HepG2 (cell line): Measurements from ENCODE around the gene ADCY9. TPM values are rescaled to one million over a fixed set of nuclear protein-coding genes. Genes with fewer than 3 reads are reported as not detected.

Experiments used
- ATAC-seq: fragments of 200-7000 bp; cut with Tn5 transposase; 3 replicates; pipeline ENCODE4 v1.9.1; 2020; ENCODE audit warnings: mild to moderate bottlenecking, moderate library complexity
- BruUV-seq: library from RNA; stranded (reverse); fragments of 400-500 nt; replicated peaks from 2 replicates; lab custom pipeline; 2021; lab: Mats Ljungman, UMichigan
- CTCF ChIA-PET: fragments of 300-600 bp; formaldehyde crosslinking; extraction: SDS; loops from one replicate; lab custom pipeline; 2021; ENCODE audit warnings: low total read pairs, inconsistent platforms, low intra/inter-chr PET ratio; lab: Yijun Ruan, JAX
- POLR2A ChIA-PET: fragments of 350-600 bp; sonication (Branson Sonifier 250); formaldehyde crosslinking; loops from one replicate; lab custom pipeline; 2020; ENCODE audit warnings: antibody characterized with exemption, inconsistent platforms; lab: Yijun Ruan, JAX
- DNase-seq: peaks from one replicate; pipeline ENCODE4 v3.0.0-alpha.2; 2015; ENCODE audit warnings: low spot score
- FAIRE-seq: peaks from 3 replicates; lab custom pipeline; 2011; peaks lifted over from hg19 to GRCh38; lab: Jason Lieb, UNC
- H2AFZ ChIP-seq: one replicate; pipeline ENCODE4 v1.6.1; 2011; ENCODE audit warnings: low read length, inconsistent platforms
- H3K27ac ChIP-seq: fragments of 300-600 bp; 3 replicates; pipeline ENCODE4 v1.8.0; 2011; ENCODE audit warnings: mixed run types, mild to moderate bottlenecking, mixed read lengths, low read length, inconsistent platforms; ENCODE audit not compliant: insufficient read depth; ENCODE audit errors: extremely low read length
- H3K27me3 ChIP-seq, 2 experiments: fragments of 200-600 bp in 1 of 2; 2 replicates in 1 of 2; 3 replicates in 1 of 2; pipeline versions ENCODE4 v1.6.0 to v1.8.0; 2011; ENCODE audit warnings: low read length in 2 of 2, mild to moderate bottlenecking in 2 of 2, moderate library complexity in 2 of 2, inconsistent platforms in 1 of 2; ENCODE audit not compliant: insufficient read depth in 2 of 2, control insufficient read depth in 1 of 2
- H3K36me3 ChIP-seq, 2 experiments: fragments of 200-600 bp in 1 of 2; replicated peaks in 1 of 2; 2 replicates in 1 of 2; 3 replicates in 1 of 2; pipeline versions ENCODE4 v1.5.1 to v1.8.0; 2011; ENCODE audit warnings: low read length in 2 of 2, inconsistent platforms in 1 of 2; ENCODE audit not compliant: insufficient read depth in 2 of 2, control insufficient read depth in 1 of 2
- H3K4me1 ChIP-seq: 2 replicates; pipeline ENCODE4 v1.5.1; 2012; ENCODE audit warnings: low read length, inconsistent platforms; ENCODE audit not compliant: insufficient read depth
- H3K4me2 ChIP-seq: 2 replicates; pipeline ENCODE4 v1.6.0; 2011; ENCODE audit warnings: low read depth, low read length, inconsistent platforms
- H3K4me3 ChIP-seq, 3 experiments: fragments of 200-600 bp in 1 of 3; sonication (generic), shearing (Covaris generic) in 1 of 3; replicated peaks in 1 of 3; 2 replicates each; pipeline ENCODE4 v1.5.1; 2011 to 2016; ENCODE audit warnings: low read length in 3 of 3, inconsistent platforms in 2 of 3, low read depth in 2 of 3, mild to moderate bottlenecking in 2 of 3, control low read depth in 1 of 3, mixed read lengths in 1 of 3; ENCODE audit not compliant: insufficient read depth in 1 of 3
- H3K79me2 ChIP-seq: one replicate; pipeline ENCODE4 v1.6.1; 2011; ENCODE audit warnings: low read length, inconsistent platforms; ENCODE audit not compliant: insufficient read depth
- H3K9ac ChIP-seq: 2 replicates; pipeline ENCODE4 v1.6.0; 2011; ENCODE audit warnings: mild to moderate bottlenecking, low read depth, low read length, inconsistent platforms; ENCODE audit not compliant: insufficient read depth
- H3K9me3 ChIP-seq: 2 replicates; pipeline ENCODE4 v1.5.1; 2012; ENCODE audit warnings: mild to moderate bottlenecking, low read length
- H4K20me1 ChIP-seq: 2 replicates; pipeline ENCODE4 v1.6.0; 2011; ENCODE audit warnings: inconsistent platforms, mild to moderate bottlenecking, low read length, moderate library complexity; ENCODE audit not compliant: insufficient read depth
- SNAPC4 ChIP-seq: sonication (generic); formaldehyde crosslinking; IDR thresholded peaks from 2 replicates; pipeline ENCODE4 v1.4.0; 2020; ENCODE audit warnings: mild to moderate bottlenecking, missing genetic modification reagents
- SOX6 ChIP-seq, 2 experiments: fragments of 450-650 bp in 1 of 2; sonication (generic) in 1 of 2; formaldehyde crosslinking in 1 of 2; IDR thresholded peaks; 2 replicates each; pipeline versions ENCODE4 v1.4.0 to v1.6.1; 2017 to 2020; ENCODE audit warnings: antibody characterized with exemption in 1 of 2, mild to moderate bottlenecking in 1 of 2, missing genetic modification reagents in 1 of 2
- ZNF10 ChIP-seq: sonication (generic); formaldehyde crosslinking; IDR thresholded peaks from 2 replicates; pipeline ENCODE4 v1.4.0; 2020; ENCODE audit warnings: mild to moderate bottlenecking, low read depth, missing genetic modification reagents, borderline replicate concordance
- ZNF329 ChIP-seq: sonication (generic); formaldehyde crosslinking; IDR thresholded peaks from 2 replicates; pipeline ENCODE4 v1.9.0; 2021; ENCODE audit warnings: low read depth, mild to moderate bottlenecking, missing genetic modification reagents
- ZNF451 ChIP-seq: sonication (generic); formaldehyde crosslinking; IDR thresholded peaks from 2 replicates; pipeline ENCODE4 v1.5.0; 2020; ENCODE audit warnings: mild to moderate bottlenecking, missing genetic modification reagents
- WGBS: methylation state at CpG from one replicate; pipeline ENCODE4 v1.1.6; 2017; ENCODE audit warnings: low lambda C conversion rate; 5-methylcytosine and 5-hydroxymethylcytosine counted together
- in situ Hi-C: cut with HindIII; loops from 2 replicates; pipeline ENCODE4 v1.10.0; 2017; ENCODE audit warnings: low pct_unique_long_range_greater_than_20kb; ENCODE audit not compliant: extremely low pct_ligation_motif_present
- intact Hi-C: fragments of 100-400 bp; cut with micrococcal nuclease; formaldehyde crosslinking; loops from one replicate; pipeline ENCODE4 v1.10.0; 2022; ENCODE audit not compliant: unreplicated experiment
- polyA plus RNA-seq, 8 experiments: library from polyadenylated mRNA; depleted of rRNA in 3 of 8; stranded (reverse) in 7 of 8; unstranded in 1 of 8; fragments of >200 nt; fragmentation: Illumina TruSeq in 4 of 8; extraction: Trizol in 4 of 8; gene quantifications; 2 replicates each; pipeline versions ENCODE4 v1.2.1 to v1.2.3, GENCODE V29; 2011 to 2016; ENCODE audit warnings: low read depth in 4 of 8, missing spikeins in 1 of 8, mixed read lengths in 1 of 8; ENCODE audit not compliant: insufficient read depth in 1 of 8
- total RNA-seq, 5 experiments: library from RNA; depleted of rRNA; stranded (reverse); fragments of >200 nt; fragmentation: Illumina TruSeq; extraction: Trizol; gene quantifications; 2 replicates each; pipeline ENCODE4 v1.2.3, GENCODE V29; 2016; ENCODE audit warnings: low read depth in 1 of 5

ADCY9 gene
- total and polyA plus RNA-seq, 2 of the 13 experiments (the other 11 are each of a cell fraction or from before 2014, with no cell fraction given) = 11.2 to 13.9 TPM

- intact Hi-C loops = no loop called here
- FAIRE-seq = no peak
- no peak overlapping the region for H3K4me3 ChIP-seq
- H3K4me2 ChIP-seq = no peak overlapping the region
- no peaks in the 10 kb centered on the region for H3K4me1 ChIP-seq
- in situ Hi-C loops = no loop called here
- ChIA-PET CTCF (no interaction called here), POLR2A (no interaction called here)
- no peaks in the 10 kb centered on the region for H3K79me2 ChIP-seq
- no peak overlapping the region for H2AFZ ChIP-seq
- 95% methylated on average over 26 of the region's 31 CpGs for WGBS
- H3K27ac ChIP-seq = no peak overlapping the region
- H3K36me3 ChIP-seq = peaks cover 18 to 58% of the 10 kb centered on the region in 2 experiments
- no peak for DNase-seq
- H3K9me3 ChIP-seq = no peaks in the 10 kb centered on the region
- TF ChIP-seq SOX6 (IDR thresholded peaks at IDR 0.05) (no peak), SOX6 (CRISPR knock-in tag; IDR thresholded peaks at IDR 0.05) (no peak), ZNF451 (no peak), ZNF329 (CRISPR knock-in tag) (no peak), SNAPC4 (CRISPR knock-in tag) (no peak), ZNF10 (CRISPR knock-in tag) (no peak)
- H3K9ac ChIP-seq = no peak overlapping the region
- no peaks in the 10 kb centered on the region for H4K20me1 ChIP-seq
- no TSS peak for BruUV-seq
- no peaks in the 10 kb centered on the region for H3K27me3 ChIP-seq
- no peak for ATAC-seq
Measured at GRCh38 chr16:3984111-3985060, 131.9 kb downstream of the ADCY9 start.
